A549 (cell line): ENCODE measurements around the gene LHX4. TPM values are rescaled to one million over a fixed set of nuclear protein-coding genes. Genes with fewer than 3 reads are reported as not detected.

Experiments used
- ATAC-seq, 2 experiments: fragments of 200-7000 bp in 1 of 2; fragments of >200 bp in 1 of 2; cut with Nextera tagmentation in 1 of 2; cut with Tn5 transposase in 1 of 2; 3 replicates each; pipeline versions ENCODE4 v1.8.0 to v1.9.1; 2018 to 2020; ENCODE audit warnings: mild to moderate bottlenecking in 1 of 2, moderate library complexity in 1 of 2
- CTCF ChIA-PET: fragments of 300-600 bp; sonication (Branson Sonifier 250); formaldehyde crosslinking; extraction: SDS; loops from one replicate; lab custom pipeline; 2021; ENCODE audit warnings: antibody characterized with exemption, inconsistent platforms; lab: Yijun Ruan, JAX
- POLR2A ChIA-PET: fragments of 350-600 bp; formaldehyde crosslinking; extraction: SDS; loops from one replicate; lab custom pipeline; 2021; ENCODE audit warnings: antibody characterized with exemption, inconsistent platforms; lab: Yijun Ruan, JAX
- DNase-seq, 2 experiments: peaks; one replicate each; pipeline versions ENCODE4 v3.0.0 to v3.0.0-alpha.2; 2011 to 2016; ENCODE audit warnings: low read depth in 1 of 2, low spot score in 1 of 2
- FAIRE-seq: peaks from 2 replicates; lab custom pipeline; 2011; peaks lifted over from hg19 to GRCh38; lab: Jason Lieb, UNC
- H3K27ac ChIP-seq, 2 experiments: fragments of >200 bp; sonication (Bioruptor Twin); formaldehyde crosslinking; 3 replicates each; pipeline ENCODE4 v1.5.1; 2016 to 2017
- H3K4me1 ChIP-seq: fragments of >200 bp; sonication (Bioruptor Twin); formaldehyde crosslinking; 3 replicates; pipeline ENCODE4 v1.6.1; 2016
- H3K4me2 ChIP-seq: fragments of >200 bp; sonication (Bioruptor Twin); formaldehyde crosslinking; 3 replicates; pipeline ENCODE4 v1.6.1; 2016
- H3K4me3 ChIP-seq: fragments of >200 bp; sonication (Bioruptor Twin); formaldehyde crosslinking; 3 replicates; pipeline ENCODE4 v1.5.1; 2016
- H3K9me3 ChIP-seq: fragments of >200 bp; sonication (Bioruptor Twin); formaldehyde crosslinking; 3 replicates; pipeline ENCODE4 v1.6.1; 2016
- CHD4 ChIP-seq: fragments of 200-600 bp; sonication (generic); IDR thresholded peaks from 2 replicates; pipeline ENCODE4 v1.6.1; 2016; ENCODE audit warnings: antibody characterized with exemption, mild to moderate bottlenecking, borderline replicate concordance
- CTCF ChIP-seq: fragments of >200 bp; sonication (Bioruptor Twin); formaldehyde crosslinking; IDR thresholded peaks from 3 replicates; pipeline ENCODE4 v1.5.1; 2016
- ESRRA ChIP-seq: fragments of 150-350 bp; IDR thresholded peaks from 2 replicates; pipeline ENCODE4 v1.6.1; 2014; ENCODE audit warnings: mild to moderate bottlenecking, low read length, borderline replicate concordance
- FOXS1 ChIP-seq: fragments of 250-450 bp; sonication (Bioruptor Pico); IDR thresholded peaks from 2 replicates; pipeline ENCODE4 v1.5.0; 2020; ENCODE audit warnings: mild to moderate bottlenecking, moderate library complexity
- HOXA7 ChIP-seq: fragments of 250-450 bp; sonication (Bioruptor Pico); IDR thresholded peaks from 2 replicates; pipeline ENCODE4 v1.5.0; 2020; ENCODE audit warnings: mild to moderate bottlenecking, moderate library complexity
- JUNB ChIP-seq: fragments of >200 bp; sonication (Bioruptor Twin); formaldehyde crosslinking; IDR thresholded peaks from 2 replicates; pipeline ENCODE4 v1.6.1; 2016
- KDM5A ChIP-seq: fragments of 200-600 bp; sonication (generic); IDR thresholded peaks from 2 replicates; pipeline ENCODE4 v1.6.1; 2016; ENCODE audit warnings: antibody characterized with exemption, mild to moderate bottlenecking
- PHF8 ChIP-seq: fragments of 200-600 bp; sonication (generic); IDR thresholded peaks from 2 replicates; pipeline ENCODE4 v1.6.1; 2016; ENCODE audit warnings: low read depth, mild to moderate bottlenecking, antibody characterized with exemption, moderate library complexity, borderline replicate concordance
- RAD21 ChIP-seq, 2 experiments: fragments of >200 bp in 1 of 2; sonication (Bioruptor Twin) in 1 of 2; formaldehyde crosslinking in 1 of 2; IDR thresholded peaks in 1 of 2; conservative IDR thresholded peaks in 1 of 2; 2 replicates in 1 of 2; 3 replicates in 1 of 2; pipeline ENCODE4 v1.6.1; 2012 to 2018; ENCODE audit warnings: inconsistent platforms in 1 of 2
- SMC3 ChIP-seq: fragments of >200 bp; sonication (Bioruptor Twin); formaldehyde crosslinking; IDR thresholded peaks from 3 replicates; pipeline ENCODE4 v1.6.1; 2018; ENCODE audit warnings: inconsistent platforms
- ZFP36 ChIP-seq: fragments of 450-650 bp; IDR thresholded peaks from 2 replicates; pipeline ENCODE4 v1.6.1; 2014; ENCODE audit warnings: borderline replicate concordance; ENCODE audit not compliant: partially characterized antibody
- WGBS: methylation state at CpG from one replicate; pipeline ENCODE4 v1.1.6; 2017; ENCODE audit errors: missing lambda C conversion rate; 5-methylcytosine and 5-hydroxymethylcytosine counted together
- polyA plus RNA-seq, 4 experiments: library from polyadenylated mRNA; depleted of rRNA in 3 of 4; stranded (reverse); fragments of >200 nt; fragmentation: RNase III in 1 of 4; extraction: RNeasy Plus Mini Kit Qiagen cat#74134 plus additional on column Dnase treatment in 1 of 4; gene quantifications; 2 replicates in 3 of 4; 3 replicates in 1 of 4; pipeline ENCODE4 v1.2.3, GENCODE V29; 2011 to 2017
- TF ChIP-seq, protein P1 (sequence below): IDR thresholded peaks from 2 replicates; pipeline ENCODE4 v1.6.1; 2012

LHX4 gene
- polyA plus RNA-seq, 2 of the 4 experiments (the other 2 are of a cell fraction): 0.62 to 0.80 TPM

DNA sequence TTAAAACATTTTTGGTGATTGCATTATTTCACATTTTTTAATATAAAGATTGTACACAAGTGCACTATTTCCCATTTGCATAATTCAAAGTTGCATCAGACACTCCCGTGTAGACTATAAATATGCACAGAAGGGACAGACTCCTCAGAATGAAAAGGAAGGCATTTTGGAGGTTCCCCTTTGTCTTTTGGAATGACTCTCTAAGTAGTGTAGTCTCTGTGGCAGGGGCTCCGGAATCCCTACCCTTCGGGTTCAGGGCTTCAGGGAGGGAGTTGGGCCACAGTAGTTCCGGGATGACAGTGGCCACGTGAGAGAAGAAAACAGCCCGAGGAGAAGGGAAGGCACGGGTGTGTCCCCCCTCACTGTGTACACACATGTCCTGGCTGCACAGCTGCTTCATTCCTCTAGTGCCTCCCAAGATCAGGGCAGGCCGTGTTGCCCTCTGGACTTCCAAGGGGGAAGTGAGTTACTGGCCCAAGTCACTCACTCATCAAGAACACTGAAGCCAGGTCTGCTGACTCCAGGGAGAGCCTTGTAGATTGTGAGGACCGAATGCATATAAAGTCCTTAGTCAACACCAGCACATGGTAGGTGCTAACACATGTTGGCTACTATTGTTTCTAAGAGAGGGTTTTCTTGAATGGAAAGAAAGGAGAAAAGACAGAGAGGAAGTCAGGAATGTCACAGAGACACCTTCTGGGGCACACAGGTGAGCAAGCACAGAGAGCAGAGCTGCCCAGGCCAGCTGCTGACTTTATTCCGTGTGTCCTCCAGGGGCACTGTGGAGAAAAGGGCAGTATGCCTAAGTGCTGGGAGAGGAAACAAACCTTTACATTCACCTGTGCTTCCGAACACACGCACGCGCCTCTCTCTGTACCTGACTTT is 39.8 kb downstream of the LHX4 start:
- peak in 1 of 2 experiments; percentile 29 for DNase-seq
- peak; percentile 64 to 81; a peak in 5 of 6 replicates for ATAC-seq
- Histone ChIP-seq H3K4me2 (no peak overlapping the region), H3K4me1 (peaks cover 15% of the 10 kb centered on the region; the same call in 2 of the 3 replicates), H3K9me3 (no peaks in the 10 kb centered on the region), H3K27ac (no peak overlapping the region), H3K4me3 (no peak overlapping the region)
- ChIA-PET CTCF (interaction anchor here (1.1 to 4.6 kb wide), 9 partner anchors 8 to 213 kb away, joined by 3 to 32 read pairs (median 3); no protein-coding TSS in a partner anchor), POLR2A (interaction anchor here (1.0 kb wide), 1 partner anchor 9 kb away, joined by 3 read pairs; no protein-coding TSS in a partner anchor)
- 60% methylated on average over 14 of the region's 14 CpGs for WGBS
- no peak for FAIRE-seq
- TF ChIP-seq PHF8 (no peak), RAD21 (conservative IDR thresholded peaks at IDR 0.05 in 1 of 2, IDR thresholded peaks at IDR 0.05 in 1 of 2) (peak in 1 of 2 experiments; percentile 44; a peak in 2 of 5 replicates), CTCF (peak; percentile 32; the same call in 2 of the 3 replicates), SMC3 (peak; percentile 11; the same call in 1 of the 3 replicates), KDM5A (no peak)
- TF ChIP-seq, protein P1, sequence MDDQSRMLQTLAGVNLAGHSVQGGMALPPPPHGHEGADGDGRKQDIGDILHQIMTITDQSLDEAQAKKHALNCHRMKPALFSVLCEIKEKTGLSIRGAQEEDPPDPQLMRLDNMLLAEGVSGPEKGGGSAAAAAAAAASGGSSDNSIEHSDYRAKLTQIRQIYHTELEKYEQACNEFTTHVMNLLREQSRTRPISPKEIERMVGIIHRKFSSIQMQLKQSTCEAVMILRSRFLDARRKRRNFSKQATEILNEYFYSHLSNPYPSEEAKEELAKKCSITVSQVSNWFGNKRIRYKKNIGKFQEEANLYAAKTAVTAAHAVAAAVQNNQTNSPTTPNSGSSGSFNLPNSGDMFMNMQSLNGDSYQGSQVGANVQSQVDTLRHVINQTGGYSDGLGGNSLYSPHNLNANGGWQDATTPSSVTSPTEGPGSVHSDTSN: no peak

- no peak for TF ChIP-seq FOXS1 (CRISPR knock-in tag)
- no peak for TF ChIP-seq HOXA7 (CRISPR knock-in tag)
- no peak for TF ChIP-seq ZFP36
- TF ChIP-seq, protein P1: no peak
- no peak for TF ChIP-seq CHD4
- TF ChIP-seq ESRRA: no peak
- no peak for TF ChIP-seq JUNB
- no peak for TF ChIP-seq KDM5A
- FAIRE-seq: no peak
- DNase-seq: no peak
- Histone ChIP-seq H3K27ac (no peak overlapping the region), H3K4me3 (no peak overlapping the region), H3K4me2 (no peak overlapping the region), H3K9me3 (no peaks in the 10 kb centered on the region), H3K4me1 (peaks cover 15% of the 10 kb centered on the region; the same call in 2 of the 3 replicates)
- peak in 1 of 2 experiments; percentile 11; a peak in 1 of 6 replicates for ATAC-seq
- 80% methylated on average over 8 of the region's 8 CpGs for WGBS
- CTCF ChIA-PET: interaction anchor here (1.3 to 4.6 kb wide), 9 partner anchors 9 to 212 kb away, joined by 3 to 32 read pairs (median 4); no protein-coding TSS in a partner anchor
- POLR2A ChIA-PET: interaction anchor here (1.0 kb wide), 1 partner anchor 10 kb away, joined by 3 read pairs; no protein-coding TSS in a partner anchor
Measured at GRCh38 chr1:180270530-180271271, 40.6 kb downstream of the LHX4 start.
